Measurements from ENCODE around the gene GRB10.

GRCh38 chr7:50650057-50650664, 132.5 kb downstream of the GRB10 start:
- no peak for TF ChIP-seq YY1 (IDR thresholded peaks at IDR 0.05)
- no peak for TF ChIP-seq CTCF (IDR thresholded peaks at IDR 0.05; ENCODE audit: low read depth, low read length, missing input control)
- no peak for TF ChIP-seq JUND (IDR thresholded peaks at IDR 0.05)
- TF ChIP-seq MAX (IDR thresholded peaks at IDR 0.05), result no peak
- no peak for TF ChIP-seq REST (IDR thresholded peaks at IDR 0.05)
- no peak for TF ChIP-seq ZBTB33 (IDR thresholded peaks at IDR 0.05)
- no peak for TF ChIP-seq ATF3 (IDR thresholded peaks at IDR 0.05)
- TF ChIP-seq RAD21 (IDR thresholded peaks at IDR 0.05), result no peak
- TF ChIP-seq TAF1 (conservative IDR thresholded peaks at IDR 0.05), result no peak
- TF ChIP-seq SP1 (IDR thresholded peaks at IDR 0.05), result no peak
- no peak for TF ChIP-seq RXRA (IDR thresholded peaks at IDR 0.05)
- no peak for TF ChIP-seq EGR1 (IDR thresholded peaks at IDR 0.05; ENCODE audit: low read depth in 2 of 2)
